Right cardiac atrium (tissue), 5 donors: ENCODE results near the gene PVRIG. TPM values are rescaled to one million over a fixed set of nuclear protein-coding genes. Genes with fewer than 3 reads are reported as not detected.
"Not testable (repeated sequence)": the region's sequence is repeated elsewhere in the genome, so short reads cannot be mapped to it uniquely, and the experiment has no call there.

Experiments
- ATAC-seq, 2 donors: fragments of 200-7000 bp; cut with Tn5 transposase; one replicate each; pipeline versions ENCODE4 v1.8.0 to v1.9.1; 2020; ENCODE audit warnings: moderate library complexity in 2 of 2, mild to moderate bottlenecking in 1 of 2
- DNase-seq, 3 donors: peaks; one replicate each; pipeline ENCODE4 v3.0.0-alpha.2; 2020
- H3K27ac ChIP-seq: one replicate; pipeline ENCODE4 v1.5.1; 2013; ENCODE audit warnings: mild to moderate bottlenecking, low read length, control low read depth, moderate library complexity
- H3K27me3 ChIP-seq: one replicate; pipeline ENCODE4 v1.6.1; 2013; ENCODE audit not compliant: control insufficient read depth, insufficient read depth
- H3K4me1 ChIP-seq: one replicate; pipeline ENCODE4 v1.6.1; 2013; ENCODE audit warnings: low read length; ENCODE audit not compliant: control insufficient read depth, insufficient read depth
- H3K4me3 ChIP-seq: one replicate; pipeline ENCODE4 v1.5.1; 2013; ENCODE audit warnings: low read length, control low read depth
- H3K9me3 ChIP-seq: one replicate; pipeline ENCODE4 v1.6.1; 2013; ENCODE audit warnings: low read length; ENCODE audit not compliant: control insufficient read depth
- WGBS: extraction: QIAGEN DNeasy Blood & Tissue Kit; methylation state at CpG from one replicate; pipeline ENCODE4 v1.1.7; 2013; 5-methylcytosine and 5-hydroxymethylcytosine counted together
- intact Hi-C, 4 donors: fragments of 100-400 bp; cut with DNase I; formaldehyde crosslinking; loops; one replicate each; pipeline versions ENCODE4 v1.11.0 to v1.14.0; 2022 to 2023
- polyA plus RNA-seq: library from polyadenylated mRNA; stranded (reverse); fragments of 200-250 nt; gene quantifications from one replicate; pipeline ENCODE4 v1.2.3, GENCODE V29; 2013
- total RNA-seq, 4 donors: library from RNA; stranded (reverse); fragmentation: NEBNext Ultra II Directional; extraction: Animal tissue kit (Norgen Biotek cat#: 25700); gene quantifications; one replicate each; pipeline ENCODE4 v1.2.1, GENCODE V29; 2021
- donor health status: healthy with polysubstance abuse.
- donor health status: DM: no; HTN: yes; CAD: no.
- donor health status: DM: no; HTN: no; CAD: no.
- donor health status: DM: no; HTN: yes; CAD: no; lungs with severe emphysema.
- donor health status: DM: yes; HTN: yes; CAD: no.

The PVRIG gene
- total and polyA plus RNA-seq, 5 donors: 0.07 TPM; not detected in 4

DNA sequence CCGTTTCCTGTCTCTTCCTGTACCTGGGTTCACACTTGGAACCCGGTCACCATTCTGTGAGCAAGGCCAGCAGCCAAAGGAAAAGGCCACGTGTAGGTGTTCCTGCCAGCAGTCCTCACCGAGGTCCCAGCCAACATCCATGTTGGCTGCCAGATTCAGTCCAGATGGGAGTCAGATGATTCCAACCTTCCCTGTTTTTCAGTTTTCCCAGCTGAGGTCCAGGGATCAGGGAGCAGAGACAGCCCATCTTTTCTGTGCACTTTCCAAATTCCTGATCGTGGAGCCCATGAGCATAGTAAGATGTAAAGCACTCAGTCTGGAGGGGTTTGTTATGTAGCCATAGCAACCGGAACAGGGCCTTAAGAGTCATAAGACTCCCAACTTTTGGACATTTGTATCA is 3.9 kb upstream of the PVRIG start:
- DNase-seq (peak in 1 of 3 donors; percentile 68), ATAC-seq (no peak)
- intact Hi-C loops: loop anchor here in 1 of 4 donors (5.0 kb wide), 1 partner anchor 84 kb away; no protein-coding TSS in a partner anchor
- Histone ChIP-seq H3K9me3 (no peaks in the 10 kb centered on the region), H3K4me3 (no peak overlapping the region), H3K4me1 (peaks cover 3% of the 10 kb centered on the region), H3K27me3 (no peaks in the 10 kb centered on the region), H3K27ac (no peak overlapping the region)
- 31% methylated on average over 6 of the region's 6 CpGs for WGBS

DNA sequence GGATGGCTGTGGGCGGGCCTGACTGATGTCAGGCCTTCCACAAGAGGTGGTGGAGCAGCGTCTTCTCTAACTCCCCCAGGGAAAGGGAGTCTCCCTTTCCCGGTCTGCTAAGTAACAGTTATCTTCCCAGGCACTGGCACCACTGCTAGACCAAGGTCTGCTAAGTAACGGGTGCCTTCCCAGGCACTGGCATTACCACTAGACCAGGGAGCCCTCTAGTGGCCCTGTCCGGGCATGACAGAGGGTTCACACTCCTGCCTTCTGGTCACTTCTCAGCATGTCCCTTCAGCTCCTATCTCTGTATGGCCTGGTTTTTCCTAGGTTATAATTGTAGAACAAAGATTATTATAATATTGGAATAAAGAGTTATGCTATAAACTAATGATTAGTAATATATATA is 1.8 kb upstream of the PVRIG start:
- ATAC-seq: peak in 1 of 2 donors; percentile 51
- intact Hi-C loops: loop anchor here in 1 of 4 donors (5.0 kb wide), 1 partner anchor 86 kb away; no protein-coding TSS in a partner anchor
- not testable (repeated sequence) for H3K27ac ChIP-seq, H3K4me1 ChIP-seq, H3K27me3 ChIP-seq, H3K4me3 ChIP-seq, H3K9me3 ChIP-seq
- DNase-seq: peak; percentile 83 to 95 (median 93)
- WGBS: 0% methylated on average over 2 of the region's 5 CpGs

DNA sequence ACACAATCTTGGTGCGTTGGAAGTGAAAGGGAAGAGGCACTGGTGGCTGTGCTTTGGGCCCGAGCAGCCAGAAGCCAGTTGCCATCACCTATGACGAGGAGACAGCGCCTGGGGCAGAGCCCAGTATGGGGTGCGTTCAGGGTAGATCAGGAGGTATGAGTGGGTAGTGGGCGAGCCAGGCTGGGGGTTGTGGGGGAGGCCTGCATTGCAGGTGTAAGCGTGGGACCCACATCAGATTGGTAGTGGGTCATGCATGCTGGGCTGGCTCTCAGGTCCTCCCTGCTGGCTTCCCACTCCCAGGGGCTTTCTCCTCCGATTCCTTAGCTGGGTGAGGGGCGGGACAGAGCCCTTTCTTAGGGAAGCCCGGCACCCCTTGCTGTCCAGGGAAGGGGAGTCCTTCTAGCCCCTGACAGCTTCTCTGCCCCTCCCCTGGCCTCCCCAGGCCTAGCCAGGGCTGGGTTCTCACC is 445 bp upstream of the PVRIG start:
- H3K4me1 ChIP-seq: peaks cover 3% of the 10 kb centered on the region
- H3K9me3 ChIP-seq: no peaks in the 10 kb centered on the region
- H3K27me3 ChIP-seq: no peaks in the 10 kb centered on the region
- ATAC-seq (no peak), DNase-seq (no peak)
- WGBS: 85% methylated on average over 10 of the region's 10 CpGs
- H3K4me3 ChIP-seq: no peak overlapping the region
- intact Hi-C loops: loop anchor here in 1 of 4 donors (5.0 kb wide), 1 partner anchor 87 kb away; no protein-coding TSS in a partner anchor
- H3K27ac ChIP-seq: no peak overlapping the region

DNA sequence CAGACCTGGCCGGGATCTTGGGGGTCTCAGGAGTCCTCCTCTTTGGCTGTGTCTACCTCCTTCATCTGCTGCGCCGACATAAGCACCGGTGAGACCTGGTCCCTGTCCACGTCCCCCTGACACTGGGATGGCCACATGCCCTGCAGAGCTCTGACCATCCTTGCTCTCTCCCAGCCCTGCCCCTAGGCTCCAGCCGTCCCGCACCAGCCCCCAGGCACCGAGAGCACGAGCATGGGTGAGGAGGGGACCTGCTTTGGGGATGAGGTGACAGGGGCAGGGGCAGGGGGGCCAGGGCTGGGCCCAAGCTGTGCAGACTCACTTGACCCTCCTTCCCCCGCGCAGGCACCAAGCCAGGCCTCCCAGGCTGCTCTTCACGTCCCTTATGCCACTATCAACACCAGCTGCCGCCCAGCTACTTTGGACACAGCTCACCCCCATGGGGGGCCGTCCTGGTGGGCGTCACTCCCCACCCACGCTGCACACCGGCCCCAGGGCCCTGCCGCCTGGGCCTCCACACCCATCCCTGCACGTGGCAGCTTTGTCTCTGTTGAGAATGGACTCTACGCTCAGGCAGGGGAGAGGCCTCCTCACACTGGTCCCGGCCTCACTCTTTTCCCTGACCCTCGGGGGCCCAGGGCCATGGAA is 959 bp downstream of the PVRIG start:
- no peak overlapping the region for H3K27ac ChIP-seq
- ATAC-seq (peak in 1 of 2 donors; percentile 2), DNase-seq (no peak)
- 78% methylated on average over 22 of the region's 22 CpGs for WGBS
- H3K4me1 ChIP-seq: peaks cover 3% of the 10 kb centered on the region
- intact Hi-C loops: no loop called here
- H3K9me3 ChIP-seq: no peaks in the 10 kb centered on the region
- no peaks in the 10 kb centered on the region for H3K27me3 ChIP-seq
- H3K4me3 ChIP-seq: no peak overlapping the region

DNA sequence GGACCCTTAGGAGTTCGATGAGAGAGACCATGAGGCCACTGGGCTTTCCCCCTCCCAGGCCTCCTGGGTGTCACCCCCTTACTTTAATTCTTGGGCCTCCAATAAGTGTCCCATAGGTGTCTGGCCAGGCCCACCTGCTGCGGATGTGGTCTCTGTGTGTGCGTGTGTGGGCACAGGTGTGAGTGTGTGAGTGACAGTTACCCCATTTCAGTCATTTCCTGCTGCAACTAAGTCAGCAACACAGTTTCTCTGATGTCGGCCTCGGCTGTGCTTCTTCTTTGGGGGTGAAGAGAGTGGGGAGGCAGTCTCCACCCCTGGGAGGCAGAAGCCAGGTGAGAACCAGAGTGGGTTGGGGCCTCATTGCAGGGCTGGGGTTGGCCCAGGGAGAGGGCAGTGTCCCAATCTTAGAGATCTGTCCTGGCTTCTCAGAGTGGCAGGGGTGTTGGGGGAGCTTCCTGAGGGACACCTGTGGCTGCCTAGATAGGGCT is 1.5 kb downstream of the PVRIG start:
- Histone ChIP-seq H3K27ac (no peak overlapping the region), H3K27me3 (no peaks in the 10 kb centered on the region), H3K9me3 (no peaks in the 10 kb centered on the region), H3K4me3 (no peak overlapping the region), H3K4me1 (no peaks in the 10 kb centered on the region)
- no peak for ATAC-seq
- intact Hi-C loops: no loop called here
- WGBS: 84% methylated on average over 5 of the region's 5 CpGs
- peak in 1 of 3 donors; percentile 50 for DNase-seq

DNA sequence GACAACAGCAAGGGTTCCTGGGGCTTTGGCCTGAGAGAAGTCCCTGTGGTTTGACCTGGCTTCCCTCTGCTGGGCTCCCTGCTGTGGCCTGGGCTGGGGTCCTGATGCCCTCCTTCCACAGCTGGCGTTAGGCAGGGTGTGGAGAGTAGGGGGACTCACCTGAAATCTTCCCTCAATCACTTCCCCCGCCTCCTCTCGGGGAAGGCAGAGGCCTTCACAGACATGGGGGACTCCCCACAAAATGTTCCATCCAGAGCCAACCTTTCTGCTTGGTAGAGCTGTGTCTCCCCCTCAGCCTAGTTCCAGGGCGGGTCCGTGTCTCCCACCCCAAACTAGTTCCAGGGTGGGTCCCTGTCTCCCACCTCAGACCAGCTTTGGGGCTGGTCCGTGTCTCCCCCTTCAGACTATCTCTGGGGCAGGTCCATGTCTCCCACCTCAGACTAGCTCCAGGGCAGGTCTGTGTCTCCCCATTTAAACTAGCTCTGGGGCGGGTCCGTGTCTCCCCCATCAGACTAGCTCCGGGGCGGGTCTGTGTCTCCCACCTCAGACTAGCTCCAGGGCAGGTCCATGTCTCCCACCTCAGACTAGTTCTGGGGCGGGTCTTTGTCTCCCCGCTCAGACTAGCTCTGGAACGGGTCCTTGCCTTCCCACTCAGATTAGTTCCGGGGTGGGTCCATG is 2.2 kb downstream of the PVRIG start:
- intact Hi-C loops: no loop called here
- H3K4me1 ChIP-seq: no peaks in the 10 kb centered on the region
- no peak for ATAC-seq
- H3K4me3 ChIP-seq: no peak overlapping the region
- WGBS: 87% methylated on average over 14 of the region's 14 CpGs
- H3K27ac ChIP-seq: no peak overlapping the region
- H3K27me3 ChIP-seq: no peaks in the 10 kb centered on the region
- DNase-seq: no peak
- H3K9me3 ChIP-seq: no peaks in the 10 kb centered on the region

DNA sequence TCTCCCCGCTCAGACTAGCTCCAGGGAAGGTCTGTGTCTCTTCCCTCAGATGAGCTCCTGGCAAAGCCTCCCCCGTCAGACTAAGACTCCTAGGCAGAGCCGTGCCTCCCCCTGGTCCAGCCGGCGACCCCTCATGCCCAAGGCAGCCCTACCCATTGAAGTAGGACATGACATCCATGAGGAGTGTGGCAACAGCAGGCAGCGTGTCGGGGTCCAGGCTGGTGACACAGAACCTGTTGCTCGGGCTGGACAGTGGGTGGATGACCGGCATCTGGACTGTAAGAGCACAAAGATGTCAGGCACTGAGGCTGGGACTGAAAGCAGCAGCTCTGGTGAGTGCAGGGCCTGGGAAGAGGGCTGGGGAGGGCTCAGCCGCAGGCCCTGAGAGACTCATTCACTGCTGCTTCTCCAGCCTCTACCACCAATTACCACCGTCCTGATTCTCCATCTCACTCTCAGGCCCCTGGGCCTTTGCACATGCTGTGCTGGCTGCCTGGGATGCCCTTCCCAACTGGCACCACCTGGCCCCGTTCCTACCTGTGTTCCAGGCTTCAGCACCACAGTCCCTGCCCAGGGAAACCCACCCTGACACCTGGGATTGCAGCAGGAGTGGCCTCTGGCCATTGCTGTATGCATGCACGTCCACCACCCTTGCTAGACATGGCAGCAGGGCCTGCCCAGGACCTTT is 2.8 kb downstream of the PVRIG start:
- intact Hi-C loops: no loop called here
- Histone ChIP-seq H3K4me1 (no peaks in the 10 kb centered on the region), H3K27ac (no peak overlapping the region), H3K9me3 (no peaks in the 10 kb centered on the region), H3K27me3 (no peaks in the 10 kb centered on the region), H3K4me3 (no peak overlapping the region)
- DNase-seq: no peak
- no peak for ATAC-seq
- 95% methylated on average over 13 of the region's 13 CpGs for WGBS

DNA sequence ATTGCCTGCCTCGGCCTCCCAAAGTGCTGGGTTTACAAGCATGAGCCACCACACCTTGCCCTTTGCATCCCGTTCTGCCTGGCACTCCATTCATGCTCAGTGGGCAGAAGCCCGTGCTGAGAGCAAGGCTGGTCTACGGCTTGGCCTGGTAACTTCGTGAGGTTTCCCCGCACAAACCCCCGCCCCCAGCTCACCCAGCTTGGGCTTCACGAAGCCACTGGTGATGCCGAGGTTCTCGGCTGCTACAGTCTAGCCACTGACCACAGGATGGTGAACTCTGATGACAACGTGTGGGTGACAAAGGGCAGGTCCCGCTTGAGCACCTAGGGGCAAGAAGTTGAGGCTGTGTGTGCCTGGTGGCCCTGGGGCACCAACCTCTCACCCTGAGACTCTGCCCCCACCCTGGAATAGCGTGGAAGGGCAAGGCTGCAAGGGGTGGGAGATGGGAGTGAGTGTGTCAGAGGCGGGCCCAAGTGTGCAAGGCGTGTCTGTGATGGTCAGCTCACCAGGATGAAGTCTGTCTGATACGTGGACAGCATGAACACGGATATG is 3.7 kb downstream of the PVRIG start:
- intact Hi-C loops, H3K4me1 ChIP-seq, H3K27ac ChIP-seq, H3K4me3 ChIP-seq, DNase-seq, H3K27me3 ChIP-seq, ATAC-seq, H3K9me3 ChIP-seq: not testable (repeated sequence)
- 93% methylated on average over 17 of the region's 17 CpGs for WGBS

DNA sequence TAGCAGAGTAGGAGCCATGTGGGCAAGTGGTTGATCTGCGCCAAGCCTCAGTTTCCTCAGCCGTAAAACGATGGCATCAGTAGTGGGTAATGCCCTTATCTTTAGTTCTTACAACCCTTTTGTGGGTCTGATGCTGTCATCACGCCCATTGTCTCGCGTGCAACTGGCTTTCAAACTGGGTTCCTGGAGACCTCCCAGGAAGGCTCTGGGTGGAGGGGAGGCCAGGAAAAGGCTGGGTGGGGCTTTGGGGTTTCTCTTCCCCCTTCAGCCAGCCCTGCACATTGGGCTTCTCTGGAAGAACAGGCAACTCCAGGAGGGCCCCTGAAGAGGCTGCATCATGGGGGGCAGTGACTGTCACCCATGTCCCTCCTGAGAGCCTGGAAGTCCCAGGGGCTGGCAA is 5.1 kb downstream of the PVRIG start:
- H3K4me3 ChIP-seq, H3K27ac ChIP-seq, intact Hi-C loops, H3K4me1 ChIP-seq, H3K27me3 ChIP-seq, H3K9me3 ChIP-seq, ATAC-seq, DNase-seq: not testable (repeated sequence)
- WGBS: 80% methylated on average over 6 of the region's 6 CpGs

DNA sequence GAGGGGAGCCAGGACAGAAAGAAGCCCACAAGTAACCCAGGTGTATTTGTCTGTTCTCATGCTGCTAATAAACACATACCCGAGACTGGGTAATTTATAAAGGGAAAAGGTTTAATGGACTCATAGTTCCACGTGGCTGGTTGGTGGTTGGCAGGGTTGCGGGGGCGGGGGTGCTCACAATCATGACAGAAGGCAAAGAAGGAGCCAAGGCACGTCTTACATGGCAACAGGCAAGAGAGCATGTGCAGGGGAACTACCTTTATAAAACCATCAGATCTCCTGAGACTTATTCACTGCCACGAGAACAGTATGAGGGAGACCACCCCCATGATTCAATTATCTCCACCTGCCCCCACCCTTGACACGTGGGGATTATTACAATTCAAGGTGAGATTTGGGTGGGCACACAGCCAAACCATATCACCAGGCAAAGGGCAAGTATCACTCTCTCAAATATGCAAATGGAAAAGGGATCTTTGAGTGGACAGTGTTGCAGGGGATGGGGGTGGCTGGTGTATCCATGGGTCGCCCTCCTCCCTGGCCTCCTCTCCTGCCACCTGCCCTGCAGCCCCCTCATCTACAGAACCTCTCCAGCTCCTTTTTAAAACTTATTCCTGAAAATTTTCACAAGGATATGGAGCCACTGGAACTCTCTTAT is 15.0 kb downstream of the PVRIG start:
- H3K4me3 ChIP-seq, intact Hi-C loops, ATAC-seq, H3K9me3 ChIP-seq, H3K4me1 ChIP-seq, H3K27ac ChIP-seq, H3K27me3 ChIP-seq, DNase-seq: not testable (repeated sequence)
- WGBS: 89% methylated on average over 8 of the region's 8 CpGs
